ENCODE measurements around the gene AGAP1. TPM values are rescaled to one million over a fixed set of nuclear protein-coding genes. Genes with fewer than 3 reads are reported as not detected.
"Not testable (repeated sequence)": the region's sequence is repeated elsewhere in the genome, so short reads cannot be mapped to it uniquely, and the experiment has no call there.

The AGAP1 gene
- total RNA-seq, 1 experiment from 2014 or later, result 14.8 TPM

DNA sequence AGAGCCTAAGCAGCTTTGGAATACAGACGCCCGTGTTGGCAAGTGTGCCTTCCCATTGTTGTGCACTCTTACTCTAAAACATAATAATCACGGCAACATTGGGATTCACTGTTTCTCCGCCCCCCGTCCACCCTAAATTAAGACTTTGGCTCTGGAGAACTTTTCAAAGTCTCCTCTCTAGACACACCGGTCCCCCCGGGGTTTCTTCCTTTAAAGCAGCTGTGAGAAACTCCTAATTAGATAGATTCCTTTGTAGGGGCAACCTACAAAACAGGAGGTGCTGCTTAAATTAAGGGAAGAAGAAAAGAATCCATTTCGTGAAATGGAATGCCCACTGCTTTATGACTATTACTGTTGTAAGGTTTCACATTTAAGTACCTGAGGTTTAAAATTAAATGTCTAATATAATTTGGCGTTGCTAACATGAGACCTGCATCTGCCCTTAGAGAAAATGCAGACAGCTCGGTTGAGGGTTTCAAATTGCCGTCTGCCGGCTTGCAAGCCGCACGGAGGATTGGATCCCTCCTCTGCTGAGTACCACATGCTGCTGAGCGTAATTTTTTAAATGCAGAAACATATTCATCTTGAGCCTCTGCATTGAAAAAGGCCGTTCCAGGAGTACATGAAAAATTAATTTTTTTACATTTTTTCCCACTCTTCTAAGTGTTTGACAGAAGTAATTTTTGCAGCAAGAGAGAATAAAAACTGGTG is 441.1 kb downstream of the AGAP1 start:
- no peak for DNase-seq (ENCODE audit: low read depth)

- no peak for DNase-seq (ENCODE audit: low read depth)
Measured at GRCh38 chr2:235935773-235936172, 441.9 kb downstream of the AGAP1 start.

DNA sequence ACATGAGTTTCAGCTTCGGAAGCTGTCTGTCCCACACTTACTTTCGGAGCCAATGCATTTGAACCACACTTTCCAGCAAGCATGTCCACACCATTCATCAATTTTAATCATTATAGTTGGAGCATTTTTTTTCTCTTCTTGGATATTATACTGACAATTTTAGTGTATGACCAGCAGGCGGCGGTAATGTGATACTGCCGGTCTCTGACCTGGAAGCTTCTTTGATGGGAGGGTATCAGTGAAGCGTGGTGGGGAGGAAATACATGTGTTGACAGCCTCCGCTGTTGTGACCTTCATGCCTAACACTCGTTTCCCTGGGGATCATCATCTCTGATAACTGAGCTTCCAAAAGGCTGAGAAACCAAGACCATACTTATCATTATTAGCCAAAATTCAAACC is 442.6 kb downstream of the AGAP1 start:
- DNase-seq (ENCODE audit: low read depth), result no peak

- DNase-seq (ENCODE audit: low read depth), result no peak
Measured at GRCh38 chr2:235937087-235937486, 443.2 kb downstream of the AGAP1 start.

DNA sequence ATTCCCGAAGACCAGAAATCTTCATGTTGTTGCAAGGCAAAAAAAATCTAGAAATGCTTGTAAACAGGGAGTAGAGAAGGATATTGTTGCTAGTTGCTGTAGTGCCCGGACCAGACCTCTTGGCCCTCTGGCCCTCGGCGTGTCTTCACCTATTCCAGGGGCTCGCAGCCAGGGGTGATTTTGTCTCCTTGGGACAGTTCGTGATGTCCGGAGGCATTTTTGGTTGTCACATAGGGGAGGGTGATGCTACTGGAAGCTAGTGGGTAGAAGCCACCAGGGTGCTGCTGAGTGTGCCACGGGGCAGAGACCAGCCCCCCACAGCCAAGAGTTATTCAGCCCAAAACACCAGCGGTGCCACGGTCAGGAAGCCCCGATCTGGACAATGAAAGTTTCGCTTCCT is 443.7 kb downstream of the AGAP1 start:
- DNase-seq (ENCODE audit: low read depth), result no peak

DNA sequence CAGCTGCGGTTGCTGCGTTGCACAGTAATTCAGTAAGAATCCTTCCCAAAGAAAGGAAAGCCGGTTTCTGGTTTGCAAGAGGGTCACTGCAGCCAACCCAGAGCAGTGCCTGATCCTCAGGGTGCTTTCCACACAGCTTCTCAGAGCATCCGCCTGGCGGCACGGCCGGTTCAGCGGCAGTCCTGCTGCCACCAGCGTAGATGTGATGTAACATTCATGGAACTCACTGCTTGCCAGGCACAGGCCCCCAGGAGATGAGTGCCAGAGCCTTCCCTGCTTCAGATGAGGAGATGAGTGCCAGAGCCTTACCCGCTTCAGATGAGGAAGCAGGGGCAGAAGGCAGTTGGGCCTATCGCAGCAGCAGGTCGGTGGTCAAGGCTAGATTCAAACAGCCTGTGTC is 444.1 kb downstream of the AGAP1 start:
- no peak for DNase-seq (ENCODE audit: low read depth)

DNA sequence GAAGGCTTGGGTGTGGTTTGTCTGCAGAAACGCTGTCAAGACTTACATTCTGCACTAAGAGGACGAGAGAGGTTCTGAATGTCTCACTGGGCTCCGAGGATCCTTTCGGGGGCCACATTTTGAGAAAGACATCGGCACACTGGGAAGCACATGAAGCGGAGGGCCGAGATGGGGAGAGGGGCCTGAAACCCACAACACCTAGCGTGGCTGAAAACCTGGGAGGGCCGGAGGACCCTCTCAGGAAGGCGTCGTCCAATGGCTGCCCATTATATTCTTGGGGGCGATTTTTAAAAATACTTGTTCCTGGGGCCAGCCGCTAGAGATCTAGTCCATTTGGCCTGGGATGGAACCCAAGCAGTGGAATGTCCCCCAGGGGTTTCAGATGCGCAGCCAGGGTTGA is 444.8 kb downstream of the AGAP1 start:
- DNase-seq (ENCODE audit: low read depth), result no peak

DNA sequence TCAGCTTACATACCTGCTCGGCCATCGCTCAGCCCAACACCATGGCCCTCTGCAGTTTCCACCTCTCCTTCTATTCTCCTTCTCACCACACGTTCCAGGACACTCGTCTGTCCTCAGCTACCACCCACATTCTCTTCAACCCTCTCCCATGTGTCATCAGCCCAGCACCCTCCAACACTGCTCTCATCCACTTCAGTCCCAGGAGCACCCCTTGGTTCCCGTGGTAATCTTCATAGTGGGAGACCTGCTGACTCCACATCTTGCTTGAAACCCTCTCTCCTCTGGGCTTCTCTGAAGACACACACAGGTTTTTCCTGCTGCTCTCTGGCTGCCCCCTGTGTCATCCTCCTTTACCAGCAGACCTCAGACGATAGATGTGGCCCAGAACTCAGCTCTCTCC is 445.6 kb downstream of the AGAP1 start:
- DNase-seq (ENCODE audit: low read depth), result no peak

- DNase-seq (ENCODE audit: low read depth), result peak; percentile 97
Measured at GRCh38 chr2:235940330-235940729, 446.5 kb downstream of the AGAP1 start.

DNA sequence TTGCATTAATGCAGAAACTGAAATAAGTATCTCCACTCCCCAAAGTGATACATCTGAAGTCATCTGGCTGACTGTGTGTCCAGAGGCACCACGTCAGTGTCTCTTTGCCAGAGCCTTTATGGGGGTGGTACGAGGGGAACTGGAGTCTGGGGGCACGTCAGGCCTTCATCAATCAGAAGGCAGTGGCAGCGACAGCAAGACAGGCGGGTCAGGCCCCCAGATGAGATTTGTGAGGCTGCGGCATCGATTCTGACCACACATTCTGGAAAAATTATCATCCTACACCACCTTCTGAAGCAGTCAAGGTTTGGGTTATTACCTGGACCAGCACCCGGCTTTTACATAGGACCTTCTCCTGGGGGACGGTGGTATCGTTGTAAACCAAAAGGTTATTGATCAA is 450.7 kb downstream of the AGAP1 start:
- DNase-seq (ENCODE audit: low read depth), result no peak

DNA sequence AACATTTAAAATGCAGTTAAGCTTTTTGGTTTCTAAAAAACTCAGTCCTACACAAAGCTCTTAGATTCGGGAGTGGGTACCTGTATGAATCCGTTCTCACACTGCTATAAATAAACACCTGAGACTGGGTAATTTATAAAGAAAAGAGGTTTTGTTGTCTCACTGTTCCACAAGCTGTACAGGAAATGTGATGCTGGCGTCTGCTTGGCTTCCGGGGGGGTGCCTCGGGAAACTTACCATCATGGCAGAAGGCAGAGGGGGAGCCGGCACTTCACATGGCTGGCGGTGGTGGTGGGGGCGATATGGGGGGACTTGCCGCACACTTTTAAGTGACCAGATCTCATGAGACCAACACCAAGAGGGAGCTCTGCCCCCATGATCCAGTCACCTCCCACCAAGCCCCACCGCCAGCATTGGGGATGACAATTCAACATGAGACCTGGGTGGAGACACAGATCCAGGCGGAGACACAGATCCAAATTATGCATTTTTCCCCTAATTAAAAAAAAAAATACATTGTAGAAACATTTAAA is 451.8 kb downstream of the AGAP1 start:
- no peak for DNase-seq (ENCODE audit: low read depth)

DNA sequence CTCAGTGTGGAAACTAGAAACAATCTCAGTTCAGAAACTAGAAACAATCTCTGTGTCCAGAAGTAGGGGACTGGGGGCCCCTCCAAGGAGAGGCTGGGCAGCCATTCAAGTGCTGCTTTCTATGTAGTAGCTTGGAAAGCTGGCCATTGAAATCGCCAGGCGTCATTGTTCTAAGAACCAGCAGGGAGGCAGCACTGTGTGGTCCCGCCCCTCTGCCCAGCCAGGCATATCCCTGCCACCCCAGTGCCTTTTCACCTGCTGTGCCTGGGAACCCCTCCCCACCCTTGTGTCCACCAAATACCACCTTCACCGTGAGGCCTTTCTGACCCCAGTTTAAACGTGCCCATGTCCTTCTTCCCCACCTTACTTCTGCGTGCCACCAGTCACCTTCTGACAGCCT is 452.7 kb downstream of the AGAP1 start:
- no peak for DNase-seq (ENCODE audit: low read depth)

DNA sequence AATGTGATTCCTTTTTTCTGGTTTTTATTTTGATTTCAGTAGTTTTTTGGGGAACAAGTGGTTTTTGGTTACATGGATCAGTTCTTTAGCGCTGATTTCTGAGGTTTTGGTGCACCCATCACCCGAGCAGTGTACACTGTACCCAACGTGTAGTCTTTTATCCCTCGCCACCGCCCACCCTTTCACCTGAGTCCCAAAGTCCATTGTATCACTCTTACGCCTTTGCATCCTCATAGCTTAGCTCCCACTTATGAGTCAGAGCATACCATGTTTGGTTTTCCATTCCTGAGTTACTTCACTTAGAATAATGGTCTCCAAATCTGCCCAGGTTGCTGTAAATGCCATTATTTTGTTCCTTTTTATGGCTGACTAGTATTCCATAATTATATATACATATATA is 453.2 kb downstream of the AGAP1 start:
- DNase-seq (ENCODE audit: low read depth), result not testable (repeated sequence)

- no peak for DNase-seq (ENCODE audit: low read depth)
Measured at GRCh38 chr2:235949567-235950472, 456.0 kb downstream of the AGAP1 start.

- no peak for DNase-seq (ENCODE audit: low read depth)
Measured at GRCh38 chr2:235950473-235950809, 456.6 kb downstream of the AGAP1 start.

- DNase-seq (ENCODE audit: low read depth), result peak; percentile 15
Measured at GRCh38 chr2:235951493-235951892, 457.6 kb downstream of the AGAP1 start.

DNA sequence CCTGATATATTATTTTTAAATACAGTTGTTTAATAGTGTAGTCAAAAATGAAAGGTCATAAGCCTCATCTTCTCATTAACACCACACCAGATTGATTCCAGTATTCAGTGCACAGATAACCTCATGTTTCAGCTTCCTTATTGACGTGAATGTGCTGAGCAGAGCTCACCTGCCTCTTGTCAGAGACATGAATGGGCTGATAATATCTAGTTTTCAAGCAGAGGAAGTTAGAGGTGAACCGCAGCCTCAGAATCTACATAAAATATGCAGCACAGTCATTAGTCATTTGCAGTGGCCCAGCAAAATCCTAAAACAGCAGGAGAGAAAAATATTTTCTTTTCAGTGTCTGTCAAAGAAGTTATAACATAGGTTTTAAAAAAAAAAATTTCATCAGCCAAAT is 458.1 kb downstream of the AGAP1 start:
- peak; percentile 72 for DNase-seq (ENCODE audit: low read depth)

DNA sequence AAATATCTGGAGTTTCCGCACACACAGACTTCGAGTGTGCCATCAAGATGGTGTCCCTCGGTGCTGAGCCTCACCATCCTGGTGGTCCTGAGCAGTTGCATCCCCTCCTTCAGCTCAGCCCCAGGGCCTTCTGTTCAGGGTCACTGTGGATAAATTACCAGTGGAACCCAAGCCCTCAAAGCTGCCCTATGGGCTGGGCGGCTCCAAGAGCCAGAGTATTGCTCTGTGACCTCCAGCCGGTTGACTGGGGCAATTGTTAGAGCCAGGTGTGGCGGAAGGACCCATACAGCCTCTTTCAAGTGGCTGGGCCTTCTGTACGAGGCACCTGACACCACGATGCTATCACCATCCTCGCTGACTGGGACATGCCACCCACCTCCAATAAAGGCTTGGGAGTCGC is 458.9 kb downstream of the AGAP1 start:
- DNase-seq (ENCODE audit: low read depth), result no peak

GRCh38 chr2:235954281-235954680 is 460.4 kb downstream of the AGAP1 start:
- no peak for DNase-seq (ENCODE audit: low read depth)

DNA sequence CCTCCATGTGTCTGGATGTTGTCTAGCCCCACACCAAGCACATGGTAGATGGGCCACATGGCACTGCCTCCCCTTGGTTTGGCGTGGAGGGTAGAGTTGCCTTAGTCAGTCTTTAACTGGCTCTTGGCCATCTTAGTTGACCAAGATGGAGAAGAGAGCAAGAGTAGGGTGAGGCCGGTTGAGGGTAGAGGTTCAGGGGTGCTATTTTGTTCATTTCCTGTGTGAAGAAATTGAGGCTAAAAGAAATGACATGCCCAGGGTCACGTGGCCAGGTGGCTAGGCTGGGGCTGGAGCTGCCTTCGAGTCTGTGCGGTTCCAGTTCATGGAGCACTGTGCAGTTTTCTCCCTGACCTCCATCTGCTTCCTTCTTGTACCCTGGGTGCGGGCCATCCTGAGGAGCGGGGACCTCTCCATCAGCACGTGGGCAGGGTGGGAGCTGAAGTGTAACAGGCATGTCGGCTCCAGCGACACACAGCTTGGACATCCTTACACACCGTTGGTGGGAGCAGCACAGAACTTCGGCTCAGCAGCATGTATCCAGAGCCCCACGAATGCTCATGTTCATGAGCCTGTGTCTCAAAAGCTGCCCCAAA is 461.1 kb downstream of the AGAP1 start:
- DNase-seq (ENCODE audit: low read depth), result no peak

GRCh38 chr2:235955664-235956063 is 461.8 kb downstream of the AGAP1 start:
- no peak for DNase-seq (ENCODE audit: low read depth)

- no peak for DNase-seq (ENCODE audit: low read depth)
Measured at GRCh38 chr2:235956281-235956970, 462.6 kb downstream of the AGAP1 start.

Measured in HT1080 (cell line).